HCT116 (cell line): ENCODE results near the gene MROH8. TPM values are rescaled to one million over a fixed set of nuclear protein-coding genes. Genes with fewer than 3 reads are reported as not detected.

Experiments used
- ATAC-seq: fragments of 200-7000 bp; cut with Tn5 transposase; 2 replicates; pipeline ENCODE4 v1.9.1; 2020; ENCODE audit warnings: mild to moderate bottlenecking, moderate library complexity
- BruUV-seq: library from RNA; stranded (reverse); fragments of 400-500 nt; replicated peaks from 2 replicates; lab custom pipeline; 2021; lab: Mats Ljungman, UMichigan
- CTCF ChIA-PET: fragments of 300-600 bp; sonication (Branson Sonifier 250); formaldehyde crosslinking; loops from one replicate; lab custom pipeline; 2021; ENCODE audit warnings: antibody characterized with exemption; lab: Charles Lee
- POLR2A ChIA-PET: fragments of 300-600, 350-600 bp; sonication (Branson Sonifier 250); formaldehyde crosslinking; loops from one replicate; lab custom pipeline; 2021; ENCODE audit warnings: antibody characterized with exemption; lab: Charles Lee
- RAD21 ChIA-PET, 2 experiments: fragments of 300-600 bp; sonication (Branson Sonifier 250); formaldehyde crosslinking; loops; one replicate each; lab custom pipeline; 2023; ENCODE audit warnings: low total read pairs in 2 of 2; ENCODE audit not compliant: uncharacterized antibody in 2 of 2, unreplicated experiment in 2 of 2, low non-redundant PET in 1 of 2; lab: Charles Lee
- DNase-seq: peaks from one replicate; pipeline ENCODE4 v3.0.0-alpha.2; 2010; ENCODE audit warnings: low read depth, low spot score
- H2AFZ ChIP-seq: fragments of 200-600 bp; shearing (Covaris generic), sonication (generic); 2 replicates; pipeline ENCODE4 v1.6.1; 2017; ENCODE audit warnings: low read depth, mixed run types, mixed read lengths, antibody characterized with exemption, low read length; ENCODE audit not compliant: poor library complexity, severe bottlenecking
- H3K27ac ChIP-seq: 2 replicates; pipeline ENCODE4 v1.5.1; 2012; ENCODE audit warnings: low read depth, low read length
- H3K27me3 ChIP-seq: fragments of 200-600 bp; sonication (generic); 2 replicates; pipeline ENCODE4 v1.6.1; 2016; ENCODE audit warnings: mixed run types, low read length, mixed read lengths; ENCODE audit not compliant: insufficient read depth
- H3K36me3 ChIP-seq, 2 experiments: fragments of 200-500 bp in 1 of 2; fragments of 200-600 bp in 1 of 2; sonication (Bioruptor generic) in 1 of 2; sonication (generic) in 1 of 2; 2 replicates each; pipeline versions ENCODE4 v1.5.1 to v1.6.1; 2014 to 2016; ENCODE audit warnings: low read length in 2 of 2, inconsistent platforms in 1 of 2, mixed read lengths in 1 of 2, mixed run types in 1 of 2; ENCODE audit not compliant: insufficient read depth in 2 of 2, control insufficient read depth in 1 of 2
- H3K4me1 ChIP-seq, 2 experiments: fragments of 200-600 bp in 1 of 2; sonication (generic) in 1 of 2; 2 replicates each; pipeline versions ENCODE4 v1.5.1 to v1.6.1; 2012 to 2017; ENCODE audit warnings: low read length in 2 of 2, inconsistent platforms in 1 of 2, mild to moderate bottlenecking in 1 of 2, mixed read lengths in 1 of 2, mixed run types in 1 of 2, moderate library complexity in 1 of 2; ENCODE audit not compliant: insufficient read depth in 2 of 2, control insufficient read depth in 1 of 2
- H3K4me2 ChIP-seq: fragments of 200-600 bp; sonication (generic); 2 replicates; pipeline ENCODE4 v1.6.1; 2017; ENCODE audit warnings: mixed run types, low read length, mixed read lengths
- H3K4me3 ChIP-seq, 2 experiments: fragments of 200-600 bp in 1 of 2; sonication (generic) in 1 of 2; replicated peaks in 1 of 2; 2 replicates each; pipeline ENCODE4 v1.5.1; 2011 to 2016; ENCODE audit warnings: low read length in 2 of 2, control low read depth in 1 of 2, low read depth in 1 of 2, mild to moderate bottlenecking in 1 of 2, mixed read lengths in 1 of 2, mixed run types in 1 of 2
- H3K79me2 ChIP-seq: fragments of 200-600 bp; sonication (generic); 2 replicates; pipeline ENCODE4 v1.6.1; 2017; ENCODE audit warnings: mild to moderate bottlenecking, mixed run types, low read length, moderate library complexity, mixed read lengths; ENCODE audit not compliant: insufficient read depth
- H3K9ac ChIP-seq: fragments of 200-600 bp; sonication (generic); 2 replicates; pipeline ENCODE4 v1.6.1; 2016; ENCODE audit warnings: low read length, mixed read lengths
- H3K9me2 ChIP-seq: fragments of 200-600 bp; sonication (generic), shearing (Covaris generic); 2 replicates; pipeline ENCODE4 v1.6.1; 2017; ENCODE audit warnings: mixed run types, mild to moderate bottlenecking, moderate library complexity; ENCODE audit not compliant: insufficient read depth
- H3K9me3 ChIP-seq, 2 experiments: fragments of 200-500 bp in 1 of 2; fragments of 200-600 bp in 1 of 2; sonication (Bioruptor generic) in 1 of 2; sonication (generic) in 1 of 2; 2 replicates each; pipeline ENCODE4 v1.6.1; 2014 to 2017; ENCODE audit warnings: low read length in 2 of 2, mixed read lengths in 2 of 2, inconsistent platforms in 1 of 2, low read depth in 1 of 2, mild to moderate bottlenecking in 1 of 2, mixed run types in 1 of 2, moderate library complexity in 1 of 2; ENCODE audit not compliant: control insufficient read depth in 1 of 2, insufficient read depth in 1 of 2
- H4K20me1 ChIP-seq: fragments of 200-600 bp; sonication (generic), shearing (Covaris generic); 2 replicates; pipeline ENCODE4 v1.6.1; 2017; ENCODE audit warnings: mixed run types, mild to moderate bottlenecking, moderate library complexity; ENCODE audit not compliant: insufficient read depth
- CEBPB ChIP-seq: IDR thresholded peaks from 2 replicates; pipeline ENCODE4 v1.6.1; 2012; ENCODE audit warnings: low read depth
- ELF1 ChIP-seq: IDR thresholded peaks from 2 replicates; pipeline ENCODE4 v1.6.1; 2012; ENCODE audit warnings: low read depth, borderline replicate concordance
- EZH2 ChIP-seq: fragments of 200-600 bp; sonication (generic); IDR thresholded peaks from 2 replicates; pipeline ENCODE4 v1.6.1; 2017; ENCODE audit warnings: antibody characterized with exemption, mixed run types
- FOSL1 ChIP-seq: IDR thresholded peaks from 2 replicates; pipeline ENCODE4 v1.6.1; 2012; ENCODE audit warnings: low read depth
- JUND ChIP-seq: IDR thresholded peaks from 2 replicates; pipeline ENCODE4 v1.6.1; 2012
- POLR2A ChIP-seq: IDR thresholded peaks from 2 replicates; pipeline ENCODE4 v1.7.0; 2011; ENCODE audit warnings: borderline replicate concordance; ENCODE audit not compliant: insufficient read depth, insufficient read length; ENCODE audit errors: extremely low read depth
- TCF7L2 ChIP-seq: IDR thresholded peaks from 2 replicates; pipeline ENCODE4 v1.7.0; 2011; ENCODE audit warnings: borderline replicate concordance, inconsistent platforms; ENCODE audit not compliant: insufficient read depth, insufficient read length; ENCODE audit errors: extremely low read depth
- intact Hi-C: fragments of 100-400 bp; cut with micrococcal nuclease; formaldehyde crosslinking; loops from 2 replicates; pipeline ENCODE4 v1.10.0; 2022
- total RNA-seq: library from RNA; stranded (reverse); gene quantifications from one replicate; pipeline ENCODE4 v1.2.1, GENCODE V29; 2021; ENCODE audit not compliant: unreplicated experiment
- TF ChIP-seq, protein P1 (sequence below): IDR thresholded peaks from 2 replicates; pipeline ENCODE4 v1.6.1; 2011; ENCODE audit warnings: mild to moderate bottlenecking, low read length, moderate library complexity; ENCODE audit not compliant: insufficient replicate concordance; ENCODE audit errors: extremely low read depth
- TF ChIP-seq, protein P2 (sequence below): IDR thresholded peaks from 2 replicates; pipeline ENCODE4 v1.6.1; 2012; ENCODE audit warnings: low read depth
- TF ChIP-seq, protein P3 (sequence below): IDR thresholded peaks from 2 replicates; pipeline ENCODE4 v1.6.1; 2012

Gene MROH8
- total RNA-seq, 1 experiment from 2014 or later: 0.79 TPM

DNA sequence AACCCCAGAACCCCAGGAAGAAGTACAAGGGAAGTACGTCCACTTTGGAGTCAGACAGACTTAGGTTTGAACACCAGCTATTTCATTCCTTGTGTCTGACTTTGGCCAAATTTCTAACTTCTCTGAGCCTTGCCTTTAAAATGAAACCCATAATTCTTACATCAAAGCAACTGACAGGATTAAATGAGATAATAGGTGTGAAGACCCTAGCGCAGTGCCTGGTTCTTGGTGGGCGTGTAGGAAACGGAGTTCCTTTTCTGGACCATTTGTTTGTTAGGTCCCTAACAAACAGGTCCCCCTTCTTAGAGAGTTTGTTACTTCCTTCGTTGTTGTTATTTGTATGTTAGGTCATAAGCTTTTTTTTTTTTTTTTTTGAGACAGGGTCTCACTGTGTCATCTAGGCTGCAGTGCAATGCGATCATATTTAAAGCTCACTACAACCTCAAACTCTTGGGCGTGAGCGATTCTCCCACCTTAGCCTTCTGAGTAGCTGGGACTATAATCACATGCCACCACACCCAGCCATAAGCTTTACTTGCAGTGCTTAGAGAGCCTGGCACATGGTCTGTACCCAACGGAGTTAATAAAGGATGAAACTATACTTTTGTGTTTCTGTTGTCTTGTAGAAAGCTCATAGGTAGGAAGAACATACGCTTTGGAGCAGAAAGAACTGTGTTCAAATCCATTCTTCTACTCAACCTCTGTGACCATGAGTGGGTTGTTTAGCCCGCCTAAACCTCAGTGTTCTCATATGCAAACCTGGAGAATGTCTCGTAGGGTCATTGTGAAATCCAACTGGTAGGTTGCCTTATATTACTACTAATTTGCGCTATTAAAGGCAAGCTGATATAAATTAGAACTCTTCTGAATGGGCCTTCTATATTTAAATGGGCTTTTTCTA lies 21.8 kb upstream of the MROH8 start:
- Histone ChIP-seq H3K9me3 (no peaks in the 10 kb centered on the region), H3K27me3 (no peaks in the 10 kb centered on the region), H4K20me1 (no peaks in the 10 kb centered on the region), H3K4me3 (no peak overlapping the region), H3K9ac (no peak overlapping the region), H3K4me1 (peaks cover 6 to 7% of the 10 kb centered on the region in 2 experiments; a peak in 3 of 4 replicates), H3K4me2 (no peak overlapping the region), H3K27ac (no peak overlapping the region; the same call in 1 of the 2 replicates), H2AFZ (no peak overlapping the region), H3K9me2 (no peaks in the 10 kb centered on the region), H3K79me2 (peaks cover 86% of the 10 kb centered on the region), H3K36me3 (peaks cover 51% of the 10 kb centered on the region in 2 experiments)
- DNase-seq (no peak), ATAC-seq (no peak)
- intact Hi-C loops: no loop called here
- POLR2A ChIA-PET: no interaction called here
- BruUV-seq: no TSS peak
- TF ChIP-seq, protein P1, sequence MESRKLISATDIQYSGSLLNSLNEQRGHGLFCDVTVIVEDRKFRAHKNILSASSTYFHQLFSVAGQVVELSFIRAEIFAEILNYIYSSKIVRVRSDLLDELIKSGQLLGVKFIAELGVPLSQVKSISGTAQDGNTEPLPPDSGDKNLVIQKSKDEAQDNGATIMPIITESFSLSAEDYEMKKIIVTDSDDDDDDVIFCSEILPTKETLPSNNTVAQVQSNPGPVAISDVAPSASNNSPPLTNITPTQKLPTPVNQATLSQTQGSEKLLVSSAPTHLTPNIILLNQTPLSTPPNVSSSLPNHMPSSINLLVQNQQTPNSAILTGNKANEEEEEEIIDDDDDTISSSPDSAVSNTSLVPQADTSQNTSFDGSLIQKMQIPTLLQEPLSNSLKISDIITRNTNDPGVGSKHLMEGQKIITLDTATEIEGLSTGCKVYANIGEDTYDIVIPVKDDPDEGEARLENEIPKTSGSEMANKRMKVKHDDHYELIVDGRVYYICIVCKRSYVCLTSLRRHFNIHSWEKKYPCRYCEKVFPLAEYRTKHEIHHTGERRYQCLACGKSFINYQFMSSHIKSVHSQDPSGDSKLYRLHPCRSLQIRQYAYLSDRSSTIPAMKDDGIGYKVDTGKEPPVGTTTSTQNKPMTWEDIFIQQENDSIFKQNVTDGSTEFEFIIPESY: no peak
- TF ChIP-seq EZH2: no peak
- TF ChIP-seq ELF1: no peak
- TF ChIP-seq CEBPB: no peak
- TF ChIP-seq, protein P2, sequence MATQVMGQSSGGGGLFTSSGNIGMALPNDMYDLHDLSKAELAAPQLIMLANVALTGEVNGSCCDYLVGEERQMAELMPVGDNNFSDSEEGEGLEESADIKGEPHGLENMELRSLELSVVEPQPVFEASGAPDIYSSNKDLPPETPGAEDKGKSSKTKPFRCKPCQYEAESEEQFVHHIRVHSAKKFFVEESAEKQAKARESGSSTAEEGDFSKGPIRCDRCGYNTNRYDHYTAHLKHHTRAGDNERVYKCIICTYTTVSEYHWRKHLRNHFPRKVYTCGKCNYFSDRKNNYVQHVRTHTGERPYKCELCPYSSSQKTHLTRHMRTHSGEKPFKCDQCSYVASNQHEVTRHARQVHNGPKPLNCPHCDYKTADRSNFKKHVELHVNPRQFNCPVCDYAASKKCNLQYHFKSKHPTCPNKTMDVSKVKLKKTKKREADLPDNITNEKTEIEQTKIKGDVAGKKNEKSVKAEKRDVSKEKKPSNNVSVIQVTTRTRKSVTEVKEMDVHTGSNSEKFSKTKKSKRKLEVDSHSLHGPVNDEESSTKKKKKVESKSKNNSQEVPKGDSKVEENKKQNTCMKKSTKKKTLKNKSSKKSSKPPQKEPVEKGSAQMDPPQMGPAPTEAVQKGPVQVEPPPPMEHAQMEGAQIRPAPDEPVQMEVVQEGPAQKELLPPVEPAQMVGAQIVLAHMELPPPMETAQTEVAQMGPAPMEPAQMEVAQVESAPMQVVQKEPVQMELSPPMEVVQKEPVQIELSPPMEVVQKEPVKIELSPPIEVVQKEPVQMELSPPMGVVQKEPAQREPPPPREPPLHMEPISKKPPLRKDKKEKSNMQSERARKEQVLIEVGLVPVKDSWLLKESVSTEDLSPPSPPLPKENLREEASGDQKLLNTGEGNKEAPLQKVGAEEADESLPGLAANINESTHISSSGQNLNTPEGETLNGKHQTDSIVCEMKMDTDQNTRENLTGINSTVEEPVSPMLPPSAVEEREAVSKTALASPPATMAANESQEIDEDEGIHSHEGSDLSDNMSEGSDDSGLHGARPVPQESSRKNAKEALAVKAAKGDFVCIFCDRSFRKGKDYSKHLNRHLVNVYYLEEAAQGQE: no peak
- no peak for TF ChIP-seq JUND
- TF ChIP-seq POLR2A: no peak
- TF ChIP-seq FOSL1: no peak
- TF ChIP-seq TCF7L2: no peak
- TF ChIP-seq, protein P3, sequence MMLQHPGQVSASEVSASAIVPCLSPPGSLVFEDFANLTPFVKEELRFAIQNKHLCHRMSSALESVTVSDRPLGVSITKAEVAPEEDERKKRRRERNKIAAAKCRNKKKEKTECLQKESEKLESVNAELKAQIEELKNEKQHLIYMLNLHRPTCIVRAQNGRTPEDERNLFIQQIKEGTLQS: no peak
- RAD21 ChIA-PET: no interaction called here
- CTCF ChIA-PET: interaction anchor here (0.7 to 1.9 kb wide), 4 partner anchors 9 to 334 kb away, joined by 3 to 12 read pairs (median 3); no protein-coding TSS in a partner anchor
